ENCODE measurements around the gene FNDC3A. TPM values are rescaled to one million over a fixed set of nuclear protein-coding genes. Genes with fewer than 3 reads are reported as not detected.
A peak's percentile ranks its signal among the peaks of the same experiment; 100 is the strongest.

FNDC3A gene
- total RNA-seq, 2 experiments from 2014 or later: 25.7 to 26.6 TPM

- ATAC-seq: no peak
Measured at GRCh38 chr13:49210114-49210513, 234.4 kb downstream of the FNDC3A start.

GRCh38 chr13:49210669-49211068, 235.0 kb downstream of the FNDC3A start:
- Mint-ChIP-seq H3K4me1 (ENCODE audit: low read depth) (peaks cover 13% of the 10 kb centered on the region), H3K36me3 (ENCODE audit: low read depth) (peaks cover 19% of the 10 kb centered on the region), H3K9me3 (no peaks in the 10 kb centered on the region), H3K27ac (no peak overlapping the region), H3K27me3 (no peaks in the 10 kb centered on the region), H3K4me3 (no peak overlapping the region)
- DNase-seq (no peak), ATAC-seq (no peak)
- POLR2A ChIA-PET: no interaction called here
- CTCF ChIA-PET: interaction anchor here (1.3 kb wide), 1 partner anchor 9 kb away, joined by 3 read pairs; the partner anchor contains the start of gene MLNR
- no peak for TF ChIP-seq CTCF (IDR thresholded peaks at IDR 0.05)
- intact Hi-C loops (cut with micrococcal nuclease): no loop called here

More at GRCh38 chr13:49210114-49210513, 234.4 kb downstream of the FNDC3A start:
- CTCF ChIA-PET: interaction anchor here (1.3 kb wide), 1 partner anchor 10 kb away, joined by 3 read pairs; the partner anchor contains the start of gene MLNR
- intact Hi-C loops (cut with micrococcal nuclease): no loop called here
- no peak for DNase-seq
- Mint-ChIP-seq H3K4me3 (no peak overlapping the region), H3K27ac (no peak overlapping the region), H3K27me3 (no peaks in the 10 kb centered on the region), H3K36me3 (ENCODE audit: low read depth) (peaks cover 22% of the 10 kb centered on the region), H3K9me3 (no peaks in the 10 kb centered on the region), H3K4me1 (ENCODE audit: low read depth) (peaks cover 11% of the 10 kb centered on the region)
- POLR2A ChIA-PET: no interaction called here
- no peak for TF ChIP-seq CTCF (IDR thresholded peaks at IDR 0.05)

GRCh38 chr13:49213539-49213938, 237.8 kb downstream of the FNDC3A start:
- intact Hi-C loops (cut with micrococcal nuclease): no loop called here
- no peak for TF ChIP-seq CTCF (IDR thresholded peaks at IDR 0.05)
- Mint-ChIP-seq H3K4me3 (no peak overlapping the region), H3K4me1 (ENCODE audit: low read depth) (peaks cover 13% of the 10 kb centered on the region), H3K9me3 (no peaks in the 10 kb centered on the region), H3K27ac (no peak overlapping the region), H3K36me3 (ENCODE audit: low read depth) (peaks cover 11% of the 10 kb centered on the region), H3K27me3 (peaks cover 15% of the 10 kb centered on the region)
- DNase-seq (no peak), ATAC-seq (no peak)
- POLR2A ChIA-PET: no interaction called here
- CTCF ChIA-PET: no interaction called here

- H3K9me3 Mint-ChIP-seq: no peaks in the 10 kb centered on the region
- DNase-seq (no peak), ATAC-seq (no peak)
- H3K4me3 Mint-ChIP-seq: no peak overlapping the region
- H3K4me1 Mint-ChIP-seq (ENCODE audit: low read depth): peaks cover 13% of the 10 kb centered on the region
- CTCF ChIA-PET: interaction anchor here (1.0 to 1.6 kb wide), 8 partner anchors 9 to 392 kb away, joined by 3 to 5 read pairs (median 4); no protein-coding TSS in a partner anchor
- intact Hi-C loops (cut with micrococcal nuclease): no loop called here
- POLR2A ChIA-PET: interaction anchor here (0.6 to 0.9 kb wide), 2 partner anchors 28 to 33 kb away, joined by 3 to 4 read pairs; partner anchors contain the start of gene CDADC1
- peaks cover 22% of the 10 kb centered on the region for H3K27me3 Mint-ChIP-seq
- TF ChIP-seq CTCF (IDR thresholded peaks at IDR 0.05): no peak
- peaks cover 11% of the 10 kb centered on the region for H3K36me3 Mint-ChIP-seq (ENCODE audit: low read depth)
- peak overlapping the region; percentile 48 for H3K27ac Mint-ChIP-seq
Measured at GRCh38 chr13:49213997-49214916, 238.5 kb downstream of the FNDC3A start.

GRCh38 chr13:49214917-49215376, 239.2 kb downstream of the FNDC3A start:
- DNase-seq (peak; percentile 61), ATAC-seq (peak; percentile 85)
- intact Hi-C loops (cut with micrococcal nuclease): no loop called here
- no peak for TF ChIP-seq CTCF (IDR thresholded peaks at IDR 0.05)
- ChIA-PET CTCF (interaction anchor here (1.0 to 1.6 kb wide), 8 partner anchors 8 to 392 kb away, joined by 3 to 5 read pairs (median 4); no protein-coding TSS in a partner anchor), POLR2A (interaction anchor here (0.6 to 0.9 kb wide), 2 partner anchors 28 to 32 kb away, joined by 3 to 4 read pairs; partner anchors contain the start of gene CDADC1)
- H3K9me3 Mint-ChIP-seq: no peaks in the 10 kb centered on the region
- peak overlapping the region; percentile 48 for H3K27ac Mint-ChIP-seq
- H3K36me3 Mint-ChIP-seq (ENCODE audit: low read depth): peaks cover 9% of the 10 kb centered on the region
- peaks cover 15% of the 10 kb centered on the region for H3K4me1 Mint-ChIP-seq (ENCODE audit: low read depth)
- no peak overlapping the region for H3K4me3 Mint-ChIP-seq
- H3K27me3 Mint-ChIP-seq: peaks cover 26% of the 10 kb centered on the region

All from activated CD8-positive, alpha-beta T cell treated with anti-CD3 and anti-CD28 coated beads for 36 hours (primary cell).